ENCODE results near the gene DHX35.

DHX35 gene

DNA sequence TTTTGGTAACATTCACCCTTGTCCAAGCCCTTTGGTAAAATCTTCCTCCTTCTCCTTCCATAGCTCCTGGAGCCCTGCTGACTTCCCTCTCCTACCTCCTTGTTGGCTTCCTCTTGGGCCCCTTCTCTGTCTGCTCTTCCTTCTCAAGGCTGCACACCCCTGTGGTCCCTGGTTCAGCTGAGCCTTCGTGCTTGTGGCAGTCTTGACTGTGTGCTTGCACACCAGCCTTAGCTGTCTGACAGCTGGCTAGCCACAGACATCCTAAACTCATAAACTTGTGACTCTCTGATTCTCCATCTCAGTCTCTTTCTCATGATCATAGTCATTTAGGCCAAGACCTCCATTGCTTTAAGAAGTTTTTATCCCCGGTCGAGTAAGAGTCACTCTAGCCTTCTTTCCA, 37.1 kb downstream of the DHX35 start:
- Mint-ChIP-seq H3K9me3 (no peaks in the 10 kb centered on the region), H3K27ac (no peak overlapping the region), H3K4me1 (peaks cover 6% of the 10 kb centered on the region), H3K27me3 (no peaks in the 10 kb centered on the region), H3K4me3 (no peak overlapping the region), H3K36me3 (peaks cover 32% of the 10 kb centered on the region)
- no peak for DNase-seq (ENCODE audit: low spot score in 2 of 2)
- no peak for ATAC-seq (ENCODE audit: low read depth)

DNA sequence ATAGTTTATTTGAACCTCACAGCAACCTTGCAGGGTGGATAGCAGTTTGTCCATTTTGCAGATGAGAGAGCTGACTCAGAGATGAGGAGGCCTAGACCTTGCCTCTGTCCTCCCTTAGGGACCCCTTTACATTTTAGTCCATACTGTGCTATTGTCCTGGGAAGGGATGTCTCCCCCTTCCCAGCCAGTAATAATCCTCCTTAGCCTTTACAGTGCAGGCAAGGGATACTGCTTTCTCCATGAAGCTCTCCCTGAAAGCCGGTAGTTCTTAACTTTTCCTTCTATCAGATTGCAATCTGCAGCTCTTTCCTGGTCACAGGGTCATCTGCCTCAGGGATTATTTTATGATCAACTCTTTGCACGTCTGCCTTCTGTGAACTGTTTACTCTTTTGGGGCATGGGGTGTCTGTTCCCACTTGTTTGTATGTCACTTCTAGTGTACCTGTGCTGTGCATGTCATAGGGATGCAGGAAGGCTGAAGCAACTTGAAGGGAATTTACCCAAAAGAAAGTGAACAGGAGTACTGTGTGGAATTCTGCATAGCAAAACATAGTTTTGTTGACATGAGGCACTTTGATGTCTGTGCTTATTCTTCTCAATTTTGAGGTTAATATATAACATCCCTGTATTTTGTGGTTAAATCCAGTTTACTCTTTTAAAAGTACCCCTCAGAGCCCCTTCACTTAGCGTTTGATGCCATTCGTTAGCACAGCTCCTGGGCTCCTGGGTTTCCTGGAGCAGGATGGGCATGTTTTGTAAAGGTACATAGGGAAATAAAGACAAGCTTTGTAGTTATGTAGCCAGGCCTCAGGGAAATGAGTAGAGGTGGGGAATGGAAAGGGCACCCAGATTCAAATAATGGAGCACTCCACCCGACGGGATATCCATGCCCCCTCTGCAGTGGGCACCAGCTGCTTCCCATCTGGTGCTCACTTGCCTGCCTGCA, 38.1 kb downstream of the DHX35 start:
- ATAC-seq (ENCODE audit: low read depth): no peak
- peaks cover 6% of the 10 kb centered on the region for H3K4me1 Mint-ChIP-seq
- no peak overlapping the region for H3K4me3 Mint-ChIP-seq
- no peaks in the 10 kb centered on the region for H3K9me3 Mint-ChIP-seq
- no peaks in the 10 kb centered on the region for H3K27me3 Mint-ChIP-seq
- H3K36me3 Mint-ChIP-seq: peaks cover 29% of the 10 kb centered on the region
- H3K27ac Mint-ChIP-seq: no peak overlapping the region
- DNase-seq (ENCODE audit: low spot score in 2 of 2): no peak

DNA sequence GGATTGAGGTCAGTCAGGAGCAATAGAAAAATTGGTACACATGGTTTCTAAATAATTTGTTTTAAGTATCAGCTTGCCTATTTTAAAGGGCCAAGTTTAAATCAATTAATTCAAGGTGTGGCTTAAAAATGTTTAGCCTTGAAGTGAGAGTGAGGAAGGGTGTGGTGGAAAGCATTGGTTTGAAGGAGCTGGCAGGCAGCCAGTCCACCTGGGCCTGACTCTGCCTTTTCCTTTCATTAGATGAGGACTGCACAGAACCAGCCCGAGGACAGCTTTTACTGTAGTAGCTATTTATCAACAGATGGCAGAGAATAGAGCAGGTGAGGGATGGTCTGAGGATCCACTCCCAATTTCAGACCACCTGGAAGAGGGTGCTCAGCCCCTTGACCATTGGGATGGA, 42.4 kb downstream of the DHX35 start:
- Mint-ChIP-seq H3K4me3 (no peak overlapping the region), H3K36me3 (peaks cover 38% of the 10 kb centered on the region), H3K27ac (no peak overlapping the region), H3K27me3 (no peaks in the 10 kb centered on the region), H3K4me1 (peaks cover 2% of the 10 kb centered on the region), H3K9me3 (no peaks in the 10 kb centered on the region)
- ATAC-seq (ENCODE audit: low read depth): no peak
- no peak for DNase-seq (ENCODE audit: low spot score in 2 of 2)

- no peak for DNase-seq (ENCODE audit: low spot score in 2 of 2)
- H3K9me3 Mint-ChIP-seq: no peaks in the 10 kb centered on the region
- H3K27me3 Mint-ChIP-seq: no peaks in the 10 kb centered on the region
- no peak overlapping the region for H3K27ac Mint-ChIP-seq
- H3K4me3 Mint-ChIP-seq: no peak overlapping the region
- H3K36me3 Mint-ChIP-seq: peaks cover 32% of the 10 kb centered on the region
- no peak for ATAC-seq (ENCODE audit: low read depth)
- H3K4me1 Mint-ChIP-seq: no peaks in the 10 kb centered on the region
Measured at GRCh38 chr20:39009348-39009747, 47.2 kb downstream of the DHX35 start.

DNA sequence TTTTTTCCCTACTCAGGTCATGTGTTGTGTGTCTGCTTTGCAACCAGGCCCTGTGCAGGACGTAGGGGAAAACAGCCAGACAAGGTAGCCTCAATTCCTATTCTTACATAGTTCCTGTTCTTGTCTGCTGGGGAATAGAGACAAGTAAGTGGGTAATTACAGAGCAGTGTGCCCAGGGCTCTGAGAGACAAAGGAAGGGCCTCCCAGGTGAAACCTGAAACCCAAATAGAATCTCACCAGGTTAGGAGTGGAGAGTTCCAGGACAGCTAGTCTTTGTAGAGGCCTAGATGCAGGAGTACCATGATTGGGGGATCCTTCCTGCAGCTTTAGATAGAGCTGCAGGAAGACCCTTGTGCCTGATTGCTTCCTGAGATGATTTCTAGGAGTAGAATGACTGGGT, 48.4 kb downstream of the DHX35 start:
- no peak for DNase-seq (ENCODE audit: low spot score in 2 of 2)
- H3K27me3 Mint-ChIP-seq: no peaks in the 10 kb centered on the region
- ATAC-seq (ENCODE audit: low read depth): no peak
- H3K27ac Mint-ChIP-seq: no peak overlapping the region
- H3K9me3 Mint-ChIP-seq: no peaks in the 10 kb centered on the region
- H3K4me1 Mint-ChIP-seq: no peaks in the 10 kb centered on the region
- H3K36me3 Mint-ChIP-seq: peaks cover 41% of the 10 kb centered on the region
- no peak overlapping the region for H3K4me3 Mint-ChIP-seq

DNA sequence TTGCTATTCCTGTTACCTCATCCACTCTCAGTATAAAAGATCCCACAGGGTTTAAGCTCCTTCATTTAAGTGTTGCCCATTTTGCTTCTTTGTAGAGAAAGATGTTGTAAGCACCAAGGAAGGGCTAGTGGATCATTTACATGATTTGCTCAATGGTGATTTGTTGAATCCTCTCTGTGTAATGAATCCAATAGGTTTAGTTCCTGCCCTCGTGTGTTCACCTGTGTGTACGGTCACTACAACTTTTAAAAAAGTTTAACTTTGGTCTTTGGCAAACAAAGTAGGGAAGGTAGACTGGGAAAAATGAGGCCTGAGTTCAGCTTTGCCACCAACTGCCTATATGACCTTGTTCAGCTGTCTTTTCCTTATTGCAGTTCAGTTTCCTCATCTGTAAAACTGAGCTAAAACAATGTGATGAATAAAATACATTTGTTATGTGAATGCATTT, 51.5 kb downstream of the DHX35 start:
- Mint-ChIP-seq H3K4me1 (no peaks in the 10 kb centered on the region), H3K4me3 (no peak overlapping the region), H3K27me3 (no peaks in the 10 kb centered on the region), H3K27ac (no peak overlapping the region), H3K36me3 (peaks cover 42% of the 10 kb centered on the region), H3K9me3 (no peaks in the 10 kb centered on the region)
- no peak for ATAC-seq (ENCODE audit: low read depth)
- DNase-seq (ENCODE audit: low spot score in 2 of 2): no peak

GRCh38 chr20:39016041-39016440, 53.9 kb downstream of the DHX35 start:
- Mint-ChIP-seq H3K4me3 (no peak overlapping the region), H3K36me3 (peaks cover 39% of the 10 kb centered on the region), H3K4me1 (no peaks in the 10 kb centered on the region), H3K27ac (no peak overlapping the region), H3K9me3 (no peaks in the 10 kb centered on the region), H3K27me3 (no peaks in the 10 kb centered on the region)
- DNase-seq (ENCODE audit: low spot score in 2 of 2): no peak
- ATAC-seq (ENCODE audit: low read depth): no peak

GRCh38 chr20:39016506-39016905, 54.4 kb downstream of the DHX35 start:
- Mint-ChIP-seq H3K27ac (no peak overlapping the region), H3K27me3 (no peaks in the 10 kb centered on the region), H3K4me3 (no peak overlapping the region), H3K9me3 (no peaks in the 10 kb centered on the region), H3K4me1 (no peaks in the 10 kb centered on the region), H3K36me3 (peaks cover 39% of the 10 kb centered on the region)
- no peak for DNase-seq (ENCODE audit: low spot score in 2 of 2)
- no peak for ATAC-seq (ENCODE audit: low read depth)

DNA sequence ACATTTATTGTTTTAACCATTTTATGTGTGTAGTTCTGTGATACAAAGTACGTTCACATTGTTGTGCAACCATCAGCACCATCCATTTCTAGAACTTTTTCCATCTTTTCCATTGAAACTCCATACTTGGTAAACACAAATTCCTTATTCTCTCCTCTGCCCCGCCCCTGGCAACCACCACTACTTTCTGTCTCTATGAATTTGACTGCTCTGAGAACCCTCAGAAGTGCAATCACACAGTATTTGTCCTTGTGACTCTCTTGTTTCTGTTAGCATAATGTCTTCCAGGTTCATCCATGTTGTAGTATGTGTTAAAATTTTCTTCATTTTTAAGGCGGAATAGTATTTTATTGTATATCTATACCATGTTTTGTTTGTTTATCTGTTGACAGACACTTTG, 56.9 kb downstream of the DHX35 start:
- H3K27ac Mint-ChIP-seq: no peak overlapping the region
- DNase-seq (ENCODE audit: low spot score in 2 of 2) (no peak), ATAC-seq (ENCODE audit: low read depth) (no peak)
- H3K9me3 Mint-ChIP-seq: no peaks in the 10 kb centered on the region
- no peaks in the 10 kb centered on the region for H3K27me3 Mint-ChIP-seq
- no peaks in the 10 kb centered on the region for H3K4me1 Mint-ChIP-seq
- H3K4me3 Mint-ChIP-seq: no peak overlapping the region
- peaks cover 48% of the 10 kb centered on the region for H3K36me3 Mint-ChIP-seq

DNA sequence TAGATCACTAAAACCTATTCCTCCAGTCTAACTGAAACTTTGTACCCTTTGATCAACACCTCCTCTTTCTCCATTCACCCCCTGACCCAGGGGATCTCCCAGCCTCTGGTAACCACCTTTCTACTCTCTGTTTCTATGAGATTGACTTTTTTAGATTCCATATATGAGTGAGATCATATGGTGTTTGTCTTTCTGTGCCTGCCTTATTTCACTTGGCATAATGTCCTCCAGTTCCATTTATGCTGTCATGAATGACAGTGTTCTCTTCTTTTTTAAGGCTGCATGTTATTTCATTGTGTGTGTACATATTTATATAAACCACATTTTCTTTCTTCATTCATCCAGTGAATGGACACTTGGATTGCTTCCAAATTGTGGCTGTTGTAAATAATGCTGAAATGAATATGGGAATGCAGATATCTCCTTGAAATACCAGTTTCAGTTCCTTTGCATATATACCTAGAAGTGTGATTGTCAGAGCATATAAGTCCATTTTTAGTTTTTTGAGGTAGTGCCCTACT, 57.7 kb downstream of the DHX35 start:
- no peak overlapping the region for H3K4me3 Mint-ChIP-seq
- peaks cover 42% of the 10 kb centered on the region for H3K36me3 Mint-ChIP-seq
- no peak for DNase-seq (ENCODE audit: low spot score in 2 of 2)

GRCh38 chr20:39021748-39022147, 59.6 kb downstream of the DHX35 start:
- ATAC-seq (ENCODE audit: low read depth): no peak
- no peak for DNase-seq (ENCODE audit: low spot score in 2 of 2)
- Mint-ChIP-seq H3K9me3 (no peaks in the 10 kb centered on the region), H3K4me1 (peaks cover 2% of the 10 kb centered on the region), H3K36me3 (peaks cover 43% of the 10 kb centered on the region), H3K4me3 (no peak overlapping the region), H3K27me3 (no peaks in the 10 kb centered on the region), H3K27ac (no peak overlapping the region)

More for the DNA sequence above, 57.7 kb downstream of the DHX35 start:
- ATAC-seq (ENCODE audit: low read depth): no peak
- Mint-ChIP-seq H3K27ac (no peak overlapping the region), H3K4me1 (no peaks in the 10 kb centered on the region), H3K9me3 (no peaks in the 10 kb centered on the region), H3K27me3 (no peaks in the 10 kb centered on the region)

DNA sequence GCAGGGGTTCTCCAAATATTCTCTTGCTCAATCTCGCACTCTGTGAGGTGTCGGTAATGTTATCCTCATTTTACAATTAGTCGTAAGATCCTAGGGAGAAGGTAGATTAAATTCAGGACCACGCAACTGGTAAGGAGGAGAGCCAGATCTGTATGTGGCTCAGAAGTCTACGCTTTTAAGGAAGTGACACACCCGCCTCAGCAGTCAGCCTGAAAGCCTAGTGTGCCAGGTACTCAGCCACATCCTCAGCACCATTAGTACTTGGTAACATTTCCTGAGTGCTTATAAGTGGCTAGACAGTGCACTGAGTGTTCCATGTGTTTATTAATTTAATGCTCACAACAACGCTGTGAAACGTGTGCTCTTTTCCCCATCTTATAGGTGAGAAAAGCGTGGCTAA, 63.7 kb downstream of the DHX35 start:
- ATAC-seq (ENCODE audit: low read depth): peak; percentile 31

GRCh38 chr20:39029364-39029763, 67.2 kb downstream of the DHX35 start:
- Mint-ChIP-seq H3K36me3 (peaks cover 20% of the 10 kb centered on the region), H3K27me3 (no peaks in the 10 kb centered on the region), H3K4me3 (no peak overlapping the region), H3K27ac (no peak overlapping the region), H3K9me3 (no peaks in the 10 kb centered on the region), H3K4me1 (peaks cover 2% of the 10 kb centered on the region)
- ATAC-seq (ENCODE audit: low read depth) (no peak), DNase-seq (ENCODE audit: low spot score in 2 of 2) (no peak)

More for the DNA sequence above, 63.7 kb downstream of the DHX35 start:
- no peak overlapping the region for H3K27ac Mint-ChIP-seq
- no peaks in the 10 kb centered on the region for H3K27me3 Mint-ChIP-seq
- DNase-seq (ENCODE audit: low spot score in 2 of 2): no peak
- H3K36me3 Mint-ChIP-seq: peaks cover 25% of the 10 kb centered on the region
- H3K9me3 Mint-ChIP-seq: no peaks in the 10 kb centered on the region
- no peak overlapping the region for H3K4me3 Mint-ChIP-seq
- peaks cover 2% of the 10 kb centered on the region for H3K4me1 Mint-ChIP-seq

- Mint-ChIP-seq H3K9me3 (no peaks in the 10 kb centered on the region), H3K36me3 (peaks cover 22% of the 10 kb centered on the region), H3K27ac (no peak overlapping the region), H3K27me3 (no peaks in the 10 kb centered on the region), H3K4me1 (no peaks in the 10 kb centered on the region), H3K4me3 (no peak overlapping the region)
- ATAC-seq (ENCODE audit: low read depth) (no peak), DNase-seq (ENCODE audit: low spot score in 2 of 2) (no peak)
Measured at GRCh38 chr20:39032997-39033396, 70.9 kb downstream of the DHX35 start.

- Mint-ChIP-seq H3K27me3 (no peaks in the 10 kb centered on the region), H3K4me3 (no peak overlapping the region), H3K4me1 (no peaks in the 10 kb centered on the region), H3K9me3 (no peaks in the 10 kb centered on the region), H3K27ac (no peak overlapping the region), H3K36me3 (peaks cover 23% of the 10 kb centered on the region)
- DNase-seq (ENCODE audit: low spot score in 2 of 2): no peak
- no peak for ATAC-seq (ENCODE audit: low read depth)
Measured at GRCh38 chr20:39036011-39036410, 73.9 kb downstream of the DHX35 start.

All from memory B cell (primary cell).